ENCODE data around the gene ADAMTSL3.

Gene ADAMTSL3

GRCh38 chr15:83655237-83655616 lies 1.3 kb downstream of the ADAMTSL3 start:
- no peak for DNase-seq

- DNase-seq = no peak
These were observed 2.3 kb downstream of the ADAMTSL3 start for GRCh38 chr15:83656192-83656591.

- no peak for DNase-seq
These were observed 3.1 kb downstream of the ADAMTSL3 start for GRCh38 chr15:83656943-83657528.

- DNase-seq = no peak
These were observed 3.6 kb downstream of the ADAMTSL3 start for GRCh38 chr15:83657549-83657948.

GRCh38 chr15:83658430-83659416 lies 4.8 kb downstream of the ADAMTSL3 start:
- DNase-seq = no peak

GRCh38 chr15:83659417-83659812 lies 5.5 kb downstream of the ADAMTSL3 start:
- DNase-seq = no peak

GRCh38 chr15:83665480-83665879 lies 11.6 kb downstream of the ADAMTSL3 start:
- DNase-seq = no peak

- no peak for DNase-seq
These were observed 16.8 kb downstream of the ADAMTSL3 start for GRCh38 chr15:83670672-83671229.

- no peak for DNase-seq
These were observed 17.7 kb downstream of the ADAMTSL3 start for GRCh38 chr15:83671603-83672002.

- DNase-seq = no peak
These were observed 19.5 kb downstream of the ADAMTSL3 start for GRCh38 chr15:83673385-83673784.

GRCh38 chr15:83682476-83683088 lies 28.7 kb downstream of the ADAMTSL3 start:
- DNase-seq = no peak

- no peak for DNase-seq
These were observed 32.0 kb downstream of the ADAMTSL3 start for GRCh38 chr15:83685916-83686332.

GRCh38 chr15:83688201-83688600 lies 34.3 kb downstream of the ADAMTSL3 start:
- DNase-seq = no peak

GRCh38 chr15:83690676-83691075 lies 36.8 kb downstream of the ADAMTSL3 start:
- DNase-seq = no peak

- DNase-seq = no peak
These were observed 39.0 kb downstream of the ADAMTSL3 start for GRCh38 chr15:83692746-83693581.

- no peak for DNase-seq
These were observed 40.1 kb downstream of the ADAMTSL3 start for GRCh38 chr15:83694015-83694414.

- no peak for DNase-seq
These were observed 40.6 kb downstream of the ADAMTSL3 start for GRCh38 chr15:83694536-83694935.

GRCh38 chr15:83695246-83695645 lies 41.3 kb downstream of the ADAMTSL3 start:
- DNase-seq = no peak

GRCh38 chr15:83695901-83696425 lies 42.0 kb downstream of the ADAMTSL3 start:
- no peak for DNase-seq

- no peak for DNase-seq
These were observed 43.8 kb downstream of the ADAMTSL3 start for GRCh38 chr15:83697716-83698115.

- no peak for DNase-seq
These were observed 44.4 kb downstream of the ADAMTSL3 start for GRCh38 chr15:83698294-83698693.

GRCh38 chr15:83699028-83699427 lies 45.1 kb downstream of the ADAMTSL3 start:
- no peak for DNase-seq

All from suppressor macrophage (primary cell).